RPMI7951 (cell line): ENCODE data around the gene SERBP1. TPM values are rescaled to one million over a fixed set of nuclear protein-coding genes. Genes with fewer than 3 reads are reported as not detected.
"Not testable (repeated sequence)": the region's sequence is repeated elsewhere in the genome, so short reads cannot be mapped to it uniquely, and the experiment has no call there.

Experiments
- DNase-seq: peaks from one replicate; pipeline ENCODE4 v3.0.0-alpha.2; 2012; ENCODE audit warnings: low read depth
- total RNA-seq: library from RNA; depleted of rRNA; stranded (reverse); fragments of >200 nt; shearing (Covaris generic); gene quantifications from 2 replicates; pipeline ENCODE4 v1.2.3, GENCODE V29; 2014

SERBP1 gene
- total RNA-seq, 1 experiment from 2014 or later, result 246 TPM

DNA sequence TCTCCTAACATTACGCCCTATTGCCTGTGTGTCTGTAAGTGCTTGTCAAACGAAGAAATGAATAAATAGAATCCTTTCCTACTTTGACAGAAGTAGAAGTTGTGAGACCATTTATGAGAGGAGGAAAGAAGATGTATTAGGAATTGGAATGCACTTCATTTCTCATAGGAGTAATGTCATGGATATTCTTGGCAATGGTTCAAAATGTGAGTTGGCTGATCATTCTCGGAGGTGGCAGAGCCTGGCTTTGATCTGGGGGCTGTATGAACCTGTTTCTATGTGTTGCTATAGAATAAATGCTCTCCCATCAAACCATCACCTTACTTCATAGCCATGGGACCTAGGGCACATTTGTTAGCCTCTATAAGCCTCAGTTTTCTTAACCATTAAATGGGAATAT, 10.1 kb upstream of the SERBP1 start:
- DNase-seq, result no peak

DNA sequence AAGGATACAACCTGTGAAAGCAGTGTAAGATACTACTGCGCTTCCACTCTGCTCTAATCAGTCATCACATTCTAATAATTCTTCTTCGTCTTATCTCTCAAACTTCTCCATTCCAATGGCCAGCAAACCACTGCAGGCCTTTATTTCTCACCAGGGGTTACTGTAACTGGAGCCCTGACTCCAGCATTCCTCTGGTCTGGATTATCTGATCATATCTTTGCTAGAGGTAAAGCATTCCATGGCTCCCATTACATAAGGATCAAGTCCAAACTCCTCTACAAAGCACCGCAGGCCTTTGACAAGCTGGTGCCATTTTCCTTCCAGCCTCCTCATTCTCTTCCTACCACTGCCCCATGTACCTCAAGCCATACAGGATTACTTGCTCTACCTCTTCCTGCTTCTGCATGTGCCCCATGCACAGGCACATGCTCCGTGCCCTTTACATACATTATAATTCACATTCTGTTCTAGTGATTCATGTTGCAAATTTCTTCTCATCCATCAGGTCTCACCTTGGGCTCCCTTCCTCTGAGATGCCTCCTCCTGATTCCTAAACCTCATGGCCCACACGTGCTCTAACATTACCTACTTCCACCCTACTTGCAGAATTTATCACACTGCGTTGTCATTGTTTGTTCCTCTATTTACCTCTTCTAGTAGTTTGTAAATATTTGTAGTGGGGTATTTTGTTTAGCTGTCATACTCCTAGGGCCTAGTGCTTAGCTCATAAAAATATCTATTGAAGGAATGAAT, 9.3 kb upstream of the SERBP1 start:
- no peak for DNase-seq

GRCh38 chr1:67437961-67438360, 7.8 kb upstream of the SERBP1 start:
- DNase-seq, result no peak

DNA sequence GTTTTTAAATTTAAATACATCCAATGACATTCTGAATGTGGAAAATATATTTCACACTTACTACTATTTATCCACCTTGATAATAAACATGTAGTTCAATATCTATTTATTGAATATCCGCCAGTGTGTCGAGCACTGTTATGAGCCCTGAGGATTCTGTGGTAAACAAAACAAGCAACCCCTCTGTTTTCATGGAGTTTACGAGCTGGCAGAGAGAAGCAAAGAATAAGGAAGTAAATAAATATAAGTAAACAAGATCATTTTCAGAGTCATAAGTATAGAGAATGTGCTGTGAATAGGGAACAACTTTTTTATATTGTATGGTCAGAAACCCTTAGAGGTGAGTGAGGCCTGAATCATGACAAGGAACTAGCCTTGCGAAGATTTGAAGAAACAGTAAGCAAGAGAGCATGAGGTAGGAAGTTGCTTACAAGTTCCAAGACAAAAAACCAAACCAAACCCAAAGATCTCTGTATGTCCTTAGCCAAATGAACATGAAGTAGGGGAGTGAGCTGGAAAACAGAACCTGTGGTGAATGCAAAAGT, 6.4 kb upstream of the SERBP1 start:
- DNase-seq, result no peak

DNA sequence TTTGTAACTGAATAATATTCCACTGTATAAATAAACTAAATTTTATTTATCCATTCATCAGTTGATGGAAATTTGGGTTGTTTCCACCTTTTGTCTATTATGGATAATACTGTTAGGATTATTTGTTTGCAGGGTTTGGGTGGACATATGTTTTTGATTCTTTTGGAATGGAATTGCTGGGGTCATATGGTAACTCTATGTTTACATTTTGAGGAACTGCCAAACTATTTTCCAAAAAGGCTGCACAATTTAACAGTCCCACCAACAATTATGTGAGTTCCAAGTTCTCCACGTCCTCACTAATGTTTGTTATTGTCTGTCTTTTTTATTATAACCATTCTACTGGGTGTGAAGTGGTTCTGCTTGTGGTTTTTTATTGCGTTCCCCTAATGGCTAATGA, 4.3 kb upstream of the SERBP1 start:
- no peak for DNase-seq

GRCh38 chr1:67433837-67434236, 3.6 kb upstream of the SERBP1 start:
- DNase-seq, result no peak

GRCh38 chr1:67432745-67433144, 2.5 kb upstream of the SERBP1 start:
- no peak for DNase-seq

DNA sequence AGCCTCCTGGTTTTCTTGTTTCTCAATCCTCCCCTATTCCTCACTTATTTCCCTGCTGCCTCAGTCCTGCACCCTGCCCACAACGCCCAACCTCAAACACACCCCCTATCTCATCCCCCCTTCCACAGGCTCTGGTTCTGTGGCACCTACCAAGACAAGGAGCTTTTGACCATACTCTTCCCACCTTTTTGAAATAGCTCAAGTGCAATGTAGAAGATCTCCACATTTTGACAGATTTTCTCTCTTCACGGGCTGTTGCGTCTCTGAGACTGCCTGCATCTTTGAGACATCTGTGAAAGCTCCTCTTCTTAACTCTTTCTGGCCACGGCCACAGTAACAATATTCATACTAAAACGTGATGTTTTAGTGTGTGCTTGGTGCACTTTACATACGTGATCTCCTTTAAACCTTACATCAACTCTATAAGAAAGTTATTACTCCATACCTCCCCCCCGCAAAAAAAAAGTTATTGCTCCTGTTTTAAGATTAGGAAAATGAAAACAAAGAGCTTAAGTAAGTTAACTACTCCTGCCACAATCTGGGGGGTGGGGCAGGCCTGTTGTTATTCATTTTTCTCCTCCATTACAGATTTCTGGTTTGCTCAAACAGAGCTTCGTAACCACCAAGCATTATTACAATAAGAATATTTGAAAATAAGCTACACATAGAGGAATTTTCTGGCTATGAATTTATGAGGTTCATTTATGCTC, 1.8 kb upstream of the SERBP1 start:
- DNase-seq, result no peak

DNA sequence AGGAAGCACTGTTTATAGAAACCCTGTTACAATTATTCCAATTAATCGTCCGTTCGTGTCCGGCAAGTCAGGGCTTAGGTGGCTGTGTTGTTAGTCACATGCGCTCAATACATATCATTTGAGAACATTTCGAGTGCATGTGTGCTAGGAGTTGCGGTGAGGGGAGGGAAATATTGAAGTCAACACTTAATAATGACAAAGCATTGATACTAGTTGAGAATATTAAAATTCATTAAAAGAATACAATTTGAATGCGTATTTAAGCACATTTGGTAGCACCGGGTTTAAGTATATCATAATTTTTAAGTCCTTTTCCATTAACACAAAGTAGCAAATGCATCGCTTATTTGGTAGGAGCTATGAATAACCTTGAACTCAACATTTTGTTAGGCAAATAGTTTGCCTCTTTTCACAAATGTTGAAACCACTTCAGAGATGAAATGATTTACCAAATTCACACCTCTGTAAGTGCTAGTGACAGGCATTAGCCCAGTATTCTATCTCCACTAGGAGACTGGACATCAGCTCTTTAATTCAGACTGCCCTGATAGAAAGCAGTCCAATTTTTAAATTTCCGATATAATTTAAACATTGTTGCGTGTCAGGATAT, 1.1 kb upstream of the SERBP1 start:
- DNase-seq, result no peak

DNA sequence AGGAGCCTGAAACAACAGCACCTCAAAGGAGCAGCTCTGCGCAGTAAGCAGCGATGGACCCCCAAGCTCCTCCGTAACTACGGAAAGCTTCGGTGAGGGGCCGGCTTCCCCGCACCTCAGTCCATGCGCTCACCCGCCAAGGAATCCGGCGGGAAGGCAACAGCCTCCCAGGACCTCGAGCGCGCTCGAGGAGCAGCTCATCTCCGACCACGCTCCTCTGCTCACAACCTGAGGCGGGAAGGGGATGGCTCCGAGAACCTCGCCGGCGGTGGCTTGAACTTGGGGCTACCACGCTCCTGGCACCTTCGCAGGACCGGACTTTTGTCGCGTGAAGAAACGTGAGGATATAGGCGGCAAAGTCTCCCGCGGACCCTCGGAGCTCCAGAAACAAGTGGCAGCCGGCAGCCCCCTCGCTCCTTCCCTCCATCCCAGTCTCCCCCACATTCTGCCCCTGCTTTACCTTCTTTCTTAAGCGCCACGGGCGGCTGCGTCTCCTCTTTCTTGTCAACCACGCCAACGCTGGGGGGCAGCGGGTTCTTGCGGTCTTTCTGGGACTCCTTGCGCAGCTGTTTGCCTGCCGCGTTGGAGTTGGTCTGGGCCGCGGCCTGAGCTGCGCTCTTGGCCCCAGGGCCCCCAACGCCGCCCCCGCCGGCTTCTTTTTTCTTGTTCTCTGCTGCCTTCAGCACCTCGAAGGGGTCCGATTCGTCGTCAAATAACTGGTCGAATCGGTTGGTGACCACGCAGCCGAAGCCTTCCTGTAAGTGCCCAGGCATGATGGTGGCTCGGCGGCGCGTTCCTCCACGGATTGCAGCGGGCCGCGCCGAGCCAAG, 459 bp downstream of the SERBP1 start:
- peak; percentile 23 for DNase-seq

- DNase-seq, result peak; percentile 20
Measured at GRCh38 chr1:67429011-67429527, 1.1 kb downstream of the SERBP1 start.

GRCh38 chr1:67427947-67428346, 2.3 kb downstream of the SERBP1 start:
- no peak for DNase-seq

- DNase-seq, result no peak
Measured at GRCh38 chr1:67427465-67427864, 2.7 kb downstream of the SERBP1 start.

GRCh38 chr1:67420835-67421492, 9.2 kb downstream of the SERBP1 start:
- DNase-seq, result no peak

DNA sequence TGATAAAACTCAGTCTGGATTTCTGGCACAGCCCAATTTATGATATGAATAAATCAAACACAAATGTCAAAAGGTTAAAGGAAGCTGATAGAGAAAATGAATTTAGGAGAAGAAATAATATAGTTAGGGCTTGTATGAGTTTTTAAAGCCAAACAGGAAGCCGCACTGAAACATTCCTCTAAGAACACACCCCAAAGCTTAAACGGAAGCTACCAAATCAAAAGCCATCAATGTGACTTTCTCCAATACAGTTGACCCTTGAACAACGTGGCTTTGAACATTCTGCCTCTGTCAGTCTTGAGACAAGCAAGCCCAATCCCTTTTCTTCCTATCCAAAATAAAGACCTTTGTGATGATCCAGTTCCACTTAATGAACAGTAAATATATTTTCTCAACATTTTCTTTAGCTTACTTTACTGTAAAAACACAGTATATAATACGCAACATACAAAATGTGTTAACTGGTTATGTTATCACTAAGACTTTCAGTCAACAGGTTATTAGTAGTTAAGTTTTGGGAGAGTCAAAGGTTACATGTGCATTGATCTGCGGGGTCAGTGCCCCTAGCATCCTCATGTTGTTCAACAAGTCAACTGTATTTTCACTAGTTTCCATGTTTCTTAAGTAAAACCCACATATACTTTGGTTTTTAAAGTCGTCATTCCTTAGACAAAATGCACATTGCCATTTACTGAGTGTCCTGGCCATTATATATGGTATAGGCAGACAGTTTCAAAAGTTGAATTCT, 11.2 kb downstream of the SERBP1 start:
- DNase-seq, result no peak

GRCh38 chr1:67417733-67418132, 12.5 kb downstream of the SERBP1 start:
- DNase-seq, result not testable (repeated sequence)

GRCh38 chr1:67415041-67415440, 15.2 kb downstream of the SERBP1 start:
- DNase-seq, result no peak

DNA sequence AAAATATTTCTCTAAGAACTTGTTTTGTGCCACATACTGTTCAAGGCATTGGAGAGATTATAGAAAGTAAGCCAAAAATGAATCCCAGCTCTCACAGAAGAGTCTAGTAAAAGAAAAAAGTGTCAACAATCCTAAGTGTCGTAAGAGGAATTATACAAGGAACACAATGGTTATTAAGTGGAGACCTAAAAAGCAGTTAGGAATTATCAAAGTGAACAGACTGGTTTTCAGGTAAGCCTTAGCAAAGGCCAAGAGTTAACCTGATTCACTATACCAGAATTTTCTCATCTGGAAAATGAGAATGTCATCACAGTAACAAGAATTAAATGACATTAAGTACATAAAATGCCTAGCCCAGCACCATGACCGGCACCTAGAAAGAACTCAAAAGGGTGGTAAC, 15.6 kb downstream of the SERBP1 start:
- no peak for DNase-seq

DNA sequence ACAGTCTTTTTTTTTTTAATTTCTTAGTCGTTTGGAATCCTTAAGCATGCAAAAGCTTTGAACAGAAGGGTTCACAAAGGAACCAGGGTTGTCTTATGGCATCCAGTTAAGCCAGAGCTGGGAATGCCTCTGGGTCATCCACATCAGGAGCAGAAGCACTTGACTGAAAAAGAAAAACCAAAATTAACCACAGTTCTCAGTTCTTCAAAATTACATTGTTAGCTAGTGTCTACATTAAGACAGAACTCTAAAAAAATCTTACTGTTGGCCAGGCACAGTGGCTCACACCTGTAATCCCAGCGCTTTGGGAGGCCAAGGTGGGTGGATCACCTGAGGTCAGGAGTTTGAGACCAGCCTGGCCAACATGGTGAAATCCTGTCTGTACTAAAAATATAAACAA, 17.1 kb downstream of the SERBP1 start:
- DNase-seq, result not testable (repeated sequence)

DNA sequence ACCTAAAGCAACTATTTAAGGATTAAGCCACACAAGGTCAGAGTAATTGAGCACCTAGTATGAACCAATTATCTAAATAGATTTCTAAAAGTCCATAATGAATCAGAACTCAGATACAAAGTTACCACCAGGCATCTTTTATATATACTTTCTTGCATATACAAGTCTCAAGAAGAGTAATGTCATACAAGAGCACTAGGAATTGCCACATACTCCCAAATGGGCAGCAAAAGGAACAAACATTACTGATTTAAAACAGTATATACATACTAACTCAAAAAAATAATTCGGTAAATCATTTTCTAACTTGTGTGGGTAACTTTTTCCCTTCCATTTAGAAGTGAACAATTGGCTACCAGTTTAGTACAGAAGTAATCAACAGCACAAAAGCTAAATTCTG, 22.1 kb downstream of the SERBP1 start:
- DNase-seq, result no peak
